Measurements from ENCODE around the gene B9D1.
A peak's percentile ranks its signal among the peaks of the same experiment; 100 is the strongest.

Gene B9D1, protein sequence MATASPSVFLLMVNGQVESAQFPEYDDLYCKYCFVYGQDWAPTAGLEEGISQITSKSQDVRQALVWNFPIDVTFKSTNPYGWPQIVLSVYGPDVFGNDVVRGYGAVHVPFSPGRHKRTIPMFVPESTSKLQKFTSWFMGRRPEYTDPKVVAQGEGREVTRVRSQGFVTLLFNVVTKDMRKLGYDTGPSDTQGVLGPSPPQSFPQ

GRCh38 chr17:19362277-19363113, at the start of gene B9D1:
B9D1 (minus strand) TSS chr17:19362723; CDS start chr17:19362569, 154 bp downstream.
- peak; percentile 87 for DNase-seq (ENCODE audit: low read depth)

- DNase-seq (ENCODE audit: low read depth), result no peak
Observed at GRCh38 chr17:19411631-19412030, 49.1 kb upstream of the B9D1 start.

GRCh38 chr17:19410875-19411620, 48.5 kb upstream of the B9D1 start, which contains the start of gene RNF112:
RNF112 (plus strand) TSS chr17:19411232; CDS start chr17:19411409, 177 bp downstream.
- no peak for DNase-seq (ENCODE audit: low read depth)

GRCh38 chr17:19410091-19410490, 47.6 kb upstream of the B9D1 start:
- no peak for DNase-seq (ENCODE audit: low read depth)

GRCh38 chr17:19409509-19409908, 47.0 kb upstream of the B9D1 start:
- no peak for DNase-seq (ENCODE audit: low read depth)

DNA sequence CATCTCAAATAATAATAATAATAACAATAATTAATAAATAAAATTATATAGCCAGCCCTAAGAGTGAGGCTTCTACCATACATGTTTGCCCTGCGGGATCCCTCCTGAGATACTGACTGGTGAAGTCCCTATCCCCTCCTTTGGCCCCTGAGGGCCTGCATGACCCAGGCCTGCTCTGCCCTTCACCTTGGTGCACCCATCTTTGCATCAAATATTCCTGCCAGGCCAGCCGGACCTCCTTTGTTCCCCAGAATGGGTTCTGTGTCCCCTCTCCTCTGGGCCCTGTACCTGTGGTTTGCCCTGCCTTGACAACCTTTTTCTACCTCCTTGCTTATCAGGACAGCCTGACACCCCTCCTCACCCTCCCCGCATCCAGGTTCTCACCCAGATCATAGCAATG, 46.5 kb upstream of the B9D1 start:
- no peak for DNase-seq (ENCODE audit: low read depth)

DNA sequence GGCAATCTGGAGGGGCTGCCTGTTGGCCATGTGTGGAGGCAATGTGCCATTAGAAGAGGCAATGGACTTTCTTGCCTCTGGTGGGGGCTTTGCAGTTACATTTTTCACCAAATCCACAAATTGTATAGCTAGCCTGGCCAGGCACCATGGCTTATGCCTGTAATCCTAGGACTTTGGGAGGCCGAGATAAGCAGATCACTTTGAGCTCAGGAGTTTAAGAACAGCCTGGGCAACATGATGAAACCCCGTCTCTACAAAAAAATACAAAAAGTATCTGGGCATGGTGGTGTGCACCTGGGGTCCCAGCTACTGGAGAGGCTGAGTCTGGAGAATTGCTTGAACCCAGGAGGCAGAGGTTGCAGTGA, 45.8 kb upstream of the B9D1 start:
- DNase-seq (ENCODE audit: low read depth), result no peak

- no peak for DNase-seq (ENCODE audit: low read depth)
Observed at GRCh38 chr17:19407601-19408345, 45.2 kb upstream of the B9D1 start.

DNA sequence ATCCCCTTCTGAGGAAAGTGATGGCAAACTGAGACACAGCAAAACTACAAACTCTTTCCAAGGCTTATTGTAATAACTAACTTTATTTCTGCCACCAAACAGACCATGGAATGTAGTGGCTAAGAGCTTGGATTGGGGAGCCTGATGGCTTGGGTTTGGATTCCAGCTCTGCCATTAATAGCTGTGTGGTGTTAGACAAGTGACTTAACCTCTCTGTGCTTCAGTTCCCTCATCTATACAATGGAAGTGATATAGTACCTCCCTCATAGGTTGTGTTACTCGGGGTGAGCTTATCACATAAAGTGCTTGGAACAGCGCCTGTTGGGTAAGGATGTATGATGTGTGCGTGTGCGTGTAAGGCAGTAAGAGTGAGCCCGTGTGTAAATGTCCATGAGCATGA, 42.6 kb upstream of the B9D1 start:
- DNase-seq (ENCODE audit: low read depth), result no peak

DNA sequence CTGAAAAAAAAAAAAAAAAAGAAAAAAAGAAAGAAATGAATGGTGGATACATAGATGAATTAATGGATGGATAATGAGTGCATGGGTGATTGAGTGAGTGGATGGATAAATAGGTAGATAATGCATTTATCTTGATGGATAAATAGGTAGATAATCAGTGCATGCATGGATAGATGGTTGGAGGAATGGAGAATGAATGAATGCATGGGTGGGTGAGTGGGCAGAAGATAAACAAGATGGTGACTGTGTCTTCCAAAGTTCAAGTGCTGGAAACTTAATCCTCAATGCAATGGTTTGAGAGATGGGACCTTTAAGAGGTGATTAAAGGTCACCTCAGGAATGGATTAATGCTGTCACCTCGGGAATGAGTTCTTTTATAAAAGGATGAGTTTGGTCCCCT, 41.7 kb upstream of the B9D1 start:
- DNase-seq (ENCODE audit: low read depth), result no peak

- no peak for DNase-seq (ENCODE audit: low read depth)
Observed at GRCh38 chr17:19403021-19403420, 40.5 kb upstream of the B9D1 start.

- DNase-seq (ENCODE audit: low read depth), result no peak
Observed at GRCh38 chr17:19402171-19402570, 39.6 kb upstream of the B9D1 start.

- DNase-seq (ENCODE audit: low read depth), result no peak
Observed at GRCh38 chr17:19401321-19402010, 38.9 kb upstream of the B9D1 start.

GRCh38 chr17:19399750-19400450, 37.4 kb upstream of the B9D1 start:
- no peak for DNase-seq (ENCODE audit: low read depth)

DNA sequence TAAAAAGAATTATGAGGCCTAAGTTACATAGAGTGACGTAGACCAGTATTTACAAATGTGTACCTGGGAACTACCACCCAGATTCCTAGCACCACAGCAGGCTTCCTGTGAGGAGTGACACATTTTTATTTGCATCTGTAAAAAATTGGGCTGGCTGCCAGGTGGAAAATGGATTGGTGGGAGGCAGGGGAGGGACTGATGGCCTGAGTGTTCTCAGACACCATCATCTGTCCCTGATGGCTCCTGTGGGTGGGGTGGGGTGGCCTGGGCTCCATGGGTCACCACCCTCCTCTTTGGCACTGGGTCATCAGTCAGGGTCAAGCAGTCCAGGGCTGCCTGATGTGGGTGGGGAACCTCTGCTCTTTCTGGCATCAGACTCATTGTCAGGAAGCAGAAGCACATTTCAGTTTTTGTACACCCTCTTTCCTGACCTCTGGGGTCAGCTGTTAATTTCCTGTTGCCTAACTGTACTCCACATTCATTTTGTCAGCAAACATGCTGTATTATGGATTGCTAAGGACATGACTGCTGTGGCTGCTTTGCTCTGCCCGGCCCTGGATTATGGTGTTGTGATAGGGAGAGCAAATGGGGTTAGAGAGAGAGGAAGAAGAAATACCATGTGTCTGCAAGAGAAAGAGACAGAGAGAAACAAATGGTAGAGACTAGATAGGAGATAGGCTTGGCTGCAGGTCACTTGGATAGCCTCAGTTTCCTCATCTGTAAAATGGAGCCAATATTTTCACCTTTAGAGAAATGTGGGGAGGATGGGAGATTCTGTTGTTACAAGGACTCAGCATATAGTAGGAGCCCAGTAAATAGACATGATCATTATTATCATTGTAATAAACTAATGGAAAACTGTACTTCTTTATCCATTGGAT, 36.0 kb upstream of the B9D1 start:
- no peak for DNase-seq (ENCODE audit: low read depth)

DNA sequence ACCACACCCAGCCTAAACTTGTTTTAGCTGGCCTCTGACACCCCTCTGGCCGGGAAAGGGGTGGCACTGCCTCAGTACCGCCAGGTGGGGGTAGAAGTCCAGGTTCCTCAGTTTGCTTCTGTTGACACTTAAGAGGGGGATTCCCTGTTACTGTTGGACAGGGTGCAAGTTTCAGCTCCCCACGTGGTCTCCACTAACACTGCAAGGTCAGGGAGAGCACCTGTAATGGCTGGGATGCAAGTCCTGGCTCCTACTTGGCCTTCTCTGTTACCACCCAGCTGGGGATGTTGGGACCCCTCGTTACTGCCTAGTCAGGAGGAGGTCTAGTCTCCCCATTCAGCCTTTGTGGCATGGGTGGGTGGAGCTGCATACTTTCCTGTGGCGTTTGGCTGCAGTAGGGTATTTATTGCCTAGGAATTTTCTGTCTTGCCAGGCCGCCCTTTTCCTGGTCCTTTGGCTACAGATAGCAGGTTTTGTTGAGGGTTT, 35.1 kb upstream of the B9D1 start:
- no peak for DNase-seq (ENCODE audit: low read depth)

DNA sequence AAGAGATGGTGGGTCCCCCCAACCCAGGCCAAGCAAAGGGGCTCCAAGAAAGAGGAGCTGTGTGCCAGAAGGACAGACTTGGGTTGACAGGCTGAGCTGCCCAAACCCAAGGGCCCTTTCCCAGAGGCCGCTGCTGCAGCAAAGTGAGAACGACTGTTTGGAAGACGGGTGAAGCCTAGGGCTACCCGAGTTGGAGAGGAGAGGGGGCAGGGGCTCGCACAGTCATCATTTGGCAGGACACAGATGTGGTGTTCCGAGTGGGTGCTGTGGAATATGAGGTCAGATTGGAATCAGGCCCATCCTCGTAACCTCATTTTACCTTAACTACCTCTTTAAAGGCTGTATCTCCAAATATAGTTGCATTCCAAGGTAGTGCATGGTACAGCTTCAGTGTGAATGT, 29.8 kb upstream of the B9D1 start:
- DNase-seq (ENCODE audit: low read depth), result no peak

DNA sequence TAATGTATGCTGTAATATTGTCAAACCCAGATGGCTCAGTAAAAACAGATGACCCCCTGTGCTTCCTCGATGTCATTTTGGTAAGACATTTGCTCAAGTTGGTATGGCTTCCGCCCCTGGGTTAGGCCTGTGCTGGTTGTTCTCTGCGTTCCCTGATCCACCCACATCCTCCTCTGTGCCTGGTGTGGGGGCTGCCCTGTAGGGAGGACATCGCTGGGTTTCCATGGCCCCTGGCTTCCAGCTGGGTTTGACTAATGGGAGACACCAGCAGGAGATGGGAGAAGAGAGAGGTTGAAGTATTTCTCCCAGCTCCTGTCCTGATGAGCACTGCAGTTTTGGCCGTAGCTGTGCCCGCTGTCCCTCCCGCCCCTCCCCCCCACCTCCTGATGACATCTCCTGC, 28.9 kb upstream of the B9D1 start:
- no peak for DNase-seq (ENCODE audit: low read depth)

GRCh38 chr17:19390951-19391350, 28.4 kb upstream of the B9D1 start:
- no peak for DNase-seq (ENCODE audit: low read depth)

Measured in activated gamma-delta T cell treated with anti-CD3 and anti-CD28 coated beads, Interleukin-2, amount 50 U/mL, for 16 hours (primary cell).